Measurements from ENCODE around the gene AKT3.
"Not testable (repeated sequence)": the region's sequence is repeated elsewhere in the genome, so short reads cannot be mapped to it uniquely, and the experiment has no call there.

Gene AKT3

DNA sequence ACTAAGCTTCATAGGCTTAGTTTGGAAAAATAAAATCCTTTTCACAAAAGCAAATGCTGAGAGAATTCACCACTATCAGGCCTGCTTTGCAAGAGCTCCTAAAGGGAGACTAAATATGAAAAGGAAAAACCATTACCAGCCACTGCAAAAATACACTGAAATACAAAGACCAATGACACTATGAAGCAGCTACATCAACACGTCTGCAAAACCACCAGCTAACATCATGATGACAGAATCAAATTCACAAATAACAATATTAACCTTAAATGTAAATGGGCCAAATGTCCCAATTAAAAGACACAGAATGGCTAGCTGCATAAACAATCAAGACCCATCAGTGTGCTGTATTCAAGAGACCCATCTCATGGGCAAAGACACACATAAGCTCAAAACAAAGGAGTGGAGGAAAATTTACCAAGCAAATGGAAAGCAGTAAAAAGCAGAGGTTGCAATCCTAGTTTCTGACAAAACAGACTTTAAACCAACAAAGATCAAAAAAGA, 28.8 kb downstream of the AKT3 start:
- TF ChIP-seq, protein P1, sequence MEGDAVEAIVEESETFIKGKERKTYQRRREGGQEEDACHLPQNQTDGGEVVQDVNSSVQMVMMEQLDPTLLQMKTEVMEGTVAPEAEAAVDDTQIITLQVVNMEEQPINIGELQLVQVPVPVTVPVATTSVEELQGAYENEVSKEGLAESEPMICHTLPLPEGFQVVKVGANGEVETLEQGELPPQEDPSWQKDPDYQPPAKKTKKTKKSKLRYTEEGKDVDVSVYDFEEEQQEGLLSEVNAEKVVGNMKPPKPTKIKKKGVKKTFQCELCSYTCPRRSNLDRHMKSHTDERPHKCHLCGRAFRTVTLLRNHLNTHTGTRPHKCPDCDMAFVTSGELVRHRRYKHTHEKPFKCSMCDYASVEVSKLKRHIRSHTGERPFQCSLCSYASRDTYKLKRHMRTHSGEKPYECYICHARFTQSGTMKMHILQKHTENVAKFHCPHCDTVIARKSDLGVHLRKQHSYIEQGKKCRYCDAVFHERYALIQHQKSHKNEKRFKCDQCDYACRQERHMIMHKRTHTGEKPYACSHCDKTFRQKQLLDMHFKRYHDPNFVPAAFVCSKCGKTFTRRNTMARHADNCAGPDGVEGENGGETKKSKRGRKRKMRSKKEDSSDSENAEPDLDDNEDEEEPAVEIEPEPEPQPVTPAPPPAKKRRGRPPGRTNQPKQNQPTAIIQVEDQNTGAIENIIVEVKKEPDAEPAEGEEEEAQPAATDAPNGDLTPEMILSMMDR (IDR thresholded peaks at IDR 0.05), result no peak
- intact Hi-C loops (cut with DNase I; ENCODE audit: low total_unique reads), result no loop called here
- peaks cover 0 to 12% (median 0%) of the 10 kb centered on the region in 3 donors for H3K9me3 ChIP-seq
- peaks cover 0 to 16% (median 0%) of the 10 kb centered on the region in 4 donors for H3K4me1 ChIP-seq
- H3K36me3 ChIP-seq, result peaks cover 0 to 12% (median 10%) of the 10 kb centered on the region in 3 donors
- no peaks in the 10 kb centered on the region for H3K27me3 ChIP-seq
- no peak overlapping the region for H3K4me3 ChIP-seq
- no peak overlapping the region for H3K27ac ChIP-seq
- no peak for DNase-seq

DNA sequence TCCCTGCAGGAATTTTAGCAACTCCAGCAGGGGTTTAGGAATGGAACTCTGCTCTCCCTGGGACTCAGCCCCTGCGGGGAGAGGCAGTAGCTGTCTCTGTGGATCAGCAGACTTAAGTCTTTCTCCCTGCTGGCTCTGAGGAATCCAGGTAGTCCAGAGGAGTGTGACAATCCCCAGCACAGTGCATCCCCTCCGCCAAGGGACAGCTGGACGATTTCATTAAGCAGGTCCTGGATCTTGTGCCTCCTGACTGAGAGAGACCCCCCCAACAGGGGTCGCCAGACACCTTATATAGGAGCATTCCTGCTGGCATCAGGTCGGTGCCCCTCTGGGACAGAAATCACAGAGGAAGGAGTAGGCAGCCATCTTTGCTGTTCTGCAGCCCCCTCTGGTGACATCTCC, 30.6 kb downstream of the AKT3 start:
- intact Hi-C loops (cut with DNase I; ENCODE audit: low total_unique reads), result no loop called here
- Histone ChIP-seq H3K27ac (no peak overlapping the region), H3K4me1 (peaks cover 0 to 8% (median 0%) of the 10 kb centered on the region in 4 donors), H3K4me3 (no peak overlapping the region), H3K27me3 (no peaks in the 10 kb centered on the region), H3K9me3 (peaks cover 0 to 12% (median 5%) of the 10 kb centered on the region in 3 donors), H3K36me3 (peaks cover 0 to 12% (median 10%) of the 10 kb centered on the region in 3 donors)
- TF ChIP-seq, protein P1 (IDR thresholded peaks at IDR 0.05), result no peak
- no peak for DNase-seq

GRCh38 chr1:243818978-243819377, 31.1 kb downstream of the AKT3 start:
- Histone ChIP-seq H3K27me3 (no peaks in the 10 kb centered on the region), H3K27ac (no peak overlapping the region), H3K4me3 (no peak overlapping the region), H3K4me1 (peaks cover 0 to 8% (median 0%) of the 10 kb centered on the region in 4 donors), H3K36me3 (peaks cover 0 to 12% (median 10%) of the 10 kb centered on the region in 3 donors), H3K9me3 (peaks cover 0 to 12% (median 5%) of the 10 kb centered on the region in 3 donors)
- intact Hi-C loops (cut with DNase I; ENCODE audit: low total_unique reads), result no loop called here
- peak in 1 of 2 donors; percentile 66 for DNase-seq
- TF ChIP-seq, protein P1 (IDR thresholded peaks at IDR 0.05), result no peak

DNA sequence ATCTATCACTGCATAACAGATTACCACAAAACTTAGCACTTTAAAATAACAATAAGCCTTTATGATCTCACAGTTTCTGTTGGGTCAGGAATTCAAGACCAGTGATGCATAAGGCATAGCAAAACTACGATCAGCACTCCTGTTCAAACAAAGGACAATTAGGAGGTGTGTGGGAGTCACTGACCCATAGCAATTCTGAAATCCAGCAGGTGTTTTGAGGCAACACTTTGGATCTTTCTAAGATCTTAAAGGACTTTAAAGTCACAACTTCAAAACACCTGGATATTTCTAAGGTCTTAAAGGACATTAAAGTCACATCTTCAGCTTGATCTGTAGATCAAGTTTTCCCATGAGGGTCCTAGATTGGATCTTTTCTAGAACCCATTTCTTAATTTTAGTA, 35.3 kb downstream of the AKT3 start:
- intact Hi-C loops (cut with DNase I; ENCODE audit: low total_unique reads), result no loop called here
- Histone ChIP-seq H3K27ac (no peak overlapping the region), H3K4me1 (peaks cover 0 to 7% (median 0%) of the 10 kb centered on the region in 4 donors), H3K27me3 (no peaks in the 10 kb centered on the region), H3K4me3 (no peak overlapping the region), H3K36me3 (peaks cover 0 to 10% (median 10%) of the 10 kb centered on the region in 3 donors), H3K9me3 (peaks cover 0 to 5% (median 0%) of the 10 kb centered on the region in 3 donors)
- no peak for DNase-seq
- TF ChIP-seq, protein P1 (IDR thresholded peaks at IDR 0.05), result no peak

GRCh38 chr1:243807346-243807745, 42.7 kb downstream of the AKT3 start:
- H3K4me3 ChIP-seq; H3K9me3 ChIP-seq; DNase-seq; H3K27ac ChIP-seq; H3K36me3 ChIP-seq; intact Hi-C loops (cut with DNase I; ENCODE audit: low total_unique reads); H3K27me3 ChIP-seq: not testable (repeated sequence)
- H3K4me1 ChIP-seq, result peaks cover 0 to 20% (median 0%) of the 10 kb centered on the region in 4 donors

GRCh38 chr1:243806310-243806709, 43.7 kb downstream of the AKT3 start:
- TF ChIP-seq, protein P1 (IDR thresholded peaks at IDR 0.05), result no peak
- H3K4me3 ChIP-seq, result no peak overlapping the region
- no peak overlapping the region for H3K27ac ChIP-seq
- no peaks in the 10 kb centered on the region for H3K27me3 ChIP-seq
- peaks cover 0 to 31% (median 0%) of the 10 kb centered on the region in 4 donors for H3K4me1 ChIP-seq
- H3K36me3 ChIP-seq, result peaks cover 0 to 6% (median 0%) of the 10 kb centered on the region in 3 donors
- DNase-seq, result no peak
- intact Hi-C loops (cut with DNase I; ENCODE audit: low total_unique reads), result no loop called here
- H3K9me3 ChIP-seq, result no peaks in the 10 kb centered on the region

Measured in tibial artery (tissue), 4 donors.